ENCODE data around the gene OR4C12.
"Not testable (repeated sequence)": the region's sequence is repeated elsewhere in the genome, so short reads cannot be mapped to it uniquely, and the experiment has no call there.

OR4C12 gene

GRCh38 chr11:49982435-49982834 lies at the start of gene OR4C12:
Gene OR4C12 (minus strand): TSS chr11:49982535. CDS start chr11:49982501, 34 bp downstream.
- H3K4me3 ChIP-seq, H3K27ac ChIP-seq: not testable (repeated sequence)

DNA sequence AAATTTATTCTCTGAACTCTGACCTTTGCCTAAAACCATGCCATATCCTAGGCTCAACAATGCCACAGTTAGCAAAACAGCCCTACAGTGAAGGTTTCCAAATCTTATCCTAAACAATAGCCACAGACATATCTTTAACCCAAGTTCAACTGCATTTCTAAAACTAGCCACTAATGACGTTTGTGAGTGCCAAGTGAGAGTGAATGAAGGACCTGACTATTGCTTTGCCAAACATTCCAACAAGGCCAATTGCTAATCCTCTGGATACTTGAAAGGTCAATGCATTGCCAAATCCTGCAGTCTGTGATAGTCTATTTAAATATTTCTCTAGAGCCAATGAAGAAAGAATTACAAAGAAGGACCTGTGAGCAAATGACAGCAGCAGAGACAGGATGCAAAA lies 47.9 kb upstream of the OR4C12 start:
- H3K27ac ChIP-seq: no peak overlapping the region

GRCh38 chr11:49995565-49995964 lies 13.2 kb upstream of the OR4C12 start:
- H3K27ac ChIP-seq: no peak overlapping the region

More for the DNA sequence above, 47.9 kb upstream of the OR4C12 start:
- no peak overlapping the region for H3K4me3 ChIP-seq

DNA sequence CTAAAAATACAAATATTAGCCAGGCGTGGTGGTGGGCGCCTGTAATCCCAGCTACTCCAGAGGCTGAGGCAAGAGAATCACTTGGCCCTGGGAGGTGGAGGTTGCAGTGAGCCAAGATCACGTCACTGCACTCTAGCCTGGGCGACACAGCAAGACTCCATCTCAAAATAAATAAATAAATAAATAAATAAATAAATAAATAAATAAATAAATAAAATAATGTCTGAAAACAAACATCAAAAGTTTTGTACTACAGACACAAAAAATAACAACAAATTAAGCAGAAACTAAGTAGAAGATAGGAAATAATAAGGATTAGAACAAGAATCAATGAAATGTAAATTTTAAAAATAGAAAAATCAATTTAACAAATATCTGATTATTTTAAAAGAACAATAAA lies 8.9 kb downstream of the OR4C12 start:
- H3K27ac ChIP-seq, H3K4me3 ChIP-seq: not testable (repeated sequence)

More at GRCh38 chr11:49995565-49995964, 13.2 kb upstream of the OR4C12 start:
- H3K4me3 ChIP-seq: no peak overlapping the region

- Histone ChIP-seq H3K27ac (no peak within 1 kb of the TSS), H3K4me3 (no peak within 1 kb of the TSS)
Observed at GRCh38 chr11:49952091-49952490, 30.2 kb downstream of the OR4C12 start, which contains the start of gene OR4C13. Gene OR4C13 (plus strand): TSS chr11:49952391. CDS start chr11:49952423, 32 bp downstream.

- not testable (repeated sequence) for H3K4me3 ChIP-seq, H3K27ac ChIP-seq
Observed at GRCh38 chr11:49948701-49949100, 33.6 kb downstream of the OR4C12 start.
